Mesodermal cell (in vitro differentiated cells): ENCODE measurements around the gene NISCH.

ENCODE experiments used
- H3K27ac ChIP-seq: 2 replicates; pipeline ENCODE4 v1.7.0; 2013; ENCODE audit warnings: mild to moderate bottlenecking, low read depth, low read length, moderate library complexity; ENCODE audit not compliant: severe bottlenecking
- H3K36me3 ChIP-seq: 2 replicates; pipeline ENCODE4 v1.7.1; 2013; ENCODE audit warnings: mild to moderate bottlenecking, low read length, moderate library complexity; ENCODE audit not compliant: control insufficient read depth, insufficient read depth
- H3K4me1 ChIP-seq: one replicate; pipeline ENCODE4 v1.7.1; 2013; ENCODE audit warnings: mild to moderate bottlenecking, low read length; ENCODE audit not compliant: insufficient read depth, control insufficient read depth, poor library complexity, severe bottlenecking
- H3K4me3 ChIP-seq: 2 replicates; pipeline ENCODE4 v1.7.0; 2013; ENCODE audit warnings: low read length, control low read depth, mild to moderate bottlenecking; ENCODE audit not compliant: insufficient read depth, poor library complexity, severe bottlenecking; ENCODE audit errors: extremely low read depth
- H3K9me3 ChIP-seq: 2 replicates; pipeline ENCODE4 v1.7.1; 2013; ENCODE audit warnings: mild to moderate bottlenecking, low read length, moderate library complexity; ENCODE audit not compliant: control insufficient read depth
- WGBS, 2 experiments: methylation state at CpG; one replicate each; pipeline ENCODE4 v1.1.5; 2013; ENCODE audit warnings: missing lambda C conversion rate in 2 of 2; ENCODE audit not compliant: insufficient coverage in 2 of 2; 5-methylcytosine and 5-hydroxymethylcytosine counted together

Gene NISCH

GRCh38 chr3:52442409-52443267 lies 12.8 kb upstream of the NISCH start:
- Histone ChIP-seq H3K36me3 (no peaks in the 10 kb centered on the region), H3K27ac (no peak overlapping the region), H3K9me3 (no peaks in the 10 kb centered on the region), H3K4me3 (peak overlapping the region; percentile 6), H3K4me1 (peaks cover 4% of the 10 kb centered on the region)
- WGBS, 2 experiments: 91 to 93% methylated on average over 13 to 14 of the region's 16 CpGs

GRCh38 chr3:52443268-52443610 lies 12.2 kb upstream of the NISCH start:
- Histone ChIP-seq H3K4me1 (peaks cover 4% of the 10 kb centered on the region), H3K9me3 (no peaks in the 10 kb centered on the region), H3K27ac (no peak overlapping the region), H3K36me3 (no peaks in the 10 kb centered on the region), H3K4me3 (peak overlapping the region; percentile 6)
- 82 to 100% methylated on average over 3 to 6 of the region's 8 CpGs for WGBS, 2 experiments

- Histone ChIP-seq H3K9me3 (no peaks in the 10 kb centered on the region), H3K4me3 (peak overlapping the region; percentile 27), H3K27ac (no peak overlapping the region), H3K36me3 (no peaks in the 10 kb centered on the region), H3K4me1 (peaks cover 4% of the 10 kb centered on the region)
- 86 to 91% methylated on average over 21 to 25 of the region's 25 CpGs for WGBS, 2 experiments
Measured at GRCh38 chr3:52443791-52444687, 11.4 kb upstream of the NISCH start.

- 27 to 29% methylated on average over 17 of the region's 19 CpGs for WGBS, 2 experiments
- Histone ChIP-seq H3K4me1 (peaks cover 11% of the 10 kb centered on the region), H3K9me3 (no peaks in the 10 kb centered on the region), H3K36me3 (no peaks in the 10 kb centered on the region), H3K27ac (no peak within 1 kb of the TSS), H3K4me3 (peak within 1 kb of the TSS; percentile 27)
Measured at GRCh38 chr3:52444860-52445793, 10.3 kb upstream of the NISCH start, which contains the start of gene SEMA3G. Gene SEMA3G (minus strand): TSS chr3:52445103. CDS start chr3:52445027, 76 bp downstream.

GRCh38 chr3:52446042-52446441 lies 9.4 kb upstream of the NISCH start:
- H3K4me1 ChIP-seq: peaks cover 17% of the 10 kb centered on the region
- H3K27ac ChIP-seq: no peak overlapping the region
- WGBS, 2 experiments: 88 to 93% methylated on average over 2 to 3 of the region's 4 CpGs
- no peaks in the 10 kb centered on the region for H3K9me3 ChIP-seq
- H3K36me3 ChIP-seq: no peaks in the 10 kb centered on the region
- H3K4me3 ChIP-seq: no peak overlapping the region

GRCh38 chr3:52446631-52447511 lies 8.5 kb upstream of the NISCH start:
- no peak overlapping the region for H3K4me3 ChIP-seq
- H3K27ac ChIP-seq: no peak overlapping the region
- 33 to 40% methylated on average over 11 to 13 of the region's 13 CpGs for WGBS, 2 experiments
- H3K9me3 ChIP-seq: no peaks in the 10 kb centered on the region
- peaks cover 17% of the 10 kb centered on the region for H3K4me1 ChIP-seq
- no peaks in the 10 kb centered on the region for H3K36me3 ChIP-seq

- Histone ChIP-seq H3K9me3 (no peaks in the 10 kb centered on the region), H3K4me1 (peaks cover 18% of the 10 kb centered on the region), H3K4me3 (no peak overlapping the region), H3K36me3 (no peaks in the 10 kb centered on the region), H3K27ac (no peak overlapping the region)
- 83 to 84% methylated on average over 8 to 10 of the region's 12 CpGs for WGBS, 2 experiments
Measured at GRCh38 chr3:52447512-52448355, 7.7 kb upstream of the NISCH start.

- Histone ChIP-seq H3K9me3 (no peaks in the 10 kb centered on the region), H3K27ac (peak overlapping the region; percentile 36), H3K4me3 (no peak overlapping the region), H3K4me1 (peaks cover 27% of the 10 kb centered on the region), H3K36me3 (no peaks in the 10 kb centered on the region)
- 93 to 94% methylated on average over 8 of the region's 11 CpGs for WGBS, 2 experiments
Measured at GRCh38 chr3:52450489-52451236, 4.7 kb upstream of the NISCH start.
